Heart left ventricle (tissue), 16 donors: ENCODE results near the gene TMTC4. TPM values are rescaled to one million over a fixed set of nuclear protein-coding genes. Genes with fewer than 3 reads are reported as not detected.
"Not testable (repeated sequence)": the region's sequence is repeated elsewhere in the genome, so short reads cannot be mapped to it uniquely, and the experiment has no call there.

ENCODE experiments used
- ATAC-seq, 4 donors: fragments of 200-7000 bp; cut with Tn5 transposase; one replicate each; pipeline ENCODE4 v1.9.1; 2020 to 2022; ENCODE audit warnings: moderate library complexity in 4 of 4, mild to moderate bottlenecking in 3 of 4, moderate number of reproducible peaks in 1 of 4
- DNase-seq, 5 donors: peaks; one replicate each; pipeline ENCODE4 v3.0.0-alpha.2; 2020
- H3K27ac ChIP-seq, 12 donors: fragments of 200-600 bp; sonication (generic) in 4 of 12; one replicate each; pipeline versions ENCODE4 v1.5.0 to v1.8.0; 2016 to 2022; ENCODE audit warnings: mild to moderate bottlenecking in 2 of 12
- H3K27me3 ChIP-seq, 9 donors: fragments of 200-600 bp; sonication (generic) in 2 of 9; one replicate each; pipeline versions ENCODE4 v1.5.1 to v1.8.0; 2016 to 2022; ENCODE audit warnings: mild to moderate bottlenecking in 3 of 9
- H3K36me3 ChIP-seq, 9 donors: fragments of 200-600 bp; sonication (generic) in 2 of 9; one replicate each; pipeline versions ENCODE4 v1.5.0 to v1.8.0; 2018 to 2022; ENCODE audit warnings: mild to moderate bottlenecking in 2 of 9
- H3K4me1 ChIP-seq, 12 donors: fragments of 200-600 bp; sonication (generic) in 4 of 12; one replicate each; pipeline versions ENCODE4 v1.5.0 to v1.8.0; 2016 to 2022; ENCODE audit warnings: mild to moderate bottlenecking in 3 of 12
- H3K4me3 ChIP-seq, 12 donors: fragments of 200-600 bp; sonication (generic) in 4 of 12; one replicate each; pipeline versions ENCODE4 v1.5.0 to v1.8.0; 2017 to 2022; ENCODE audit warnings: mild to moderate bottlenecking in 9 of 12, moderate library complexity in 4 of 12
- H3K9me3 ChIP-seq, 12 donors: fragments of 200-600 bp; sonication (generic) in 4 of 12; one replicate each; pipeline versions ENCODE4 v1.5.0 to v1.8.0; 2016 to 2022; ENCODE audit warnings: mild to moderate bottlenecking in 1 of 12
- CTCF ChIP-seq, 12 donors: fragments of 200-600 bp; sonication (generic) in 4 of 12; IDR thresholded peaks; one replicate each; pipeline versions ENCODE4 v1.5.0 to v1.8.0; 2018 to 2022; ENCODE audit warnings: antibody characterized with exemption in 12 of 12, mild to moderate bottlenecking in 5 of 12
- POLR2A ChIP-seq, 2 donors: fragments of 450-650 bp; IDR thresholded peaks; one replicate each; pipeline ENCODE4 v1.6.1; 2017; ENCODE audit warnings: antibody characterized with exemption in 2 of 2, mild to moderate bottlenecking in 2 of 2, moderate library complexity in 2 of 2
- WGBS, 4 donors: extraction: QIAGEN DNeasy Blood & Tissue Kit in 2 of 4; methylation state at CpG; one replicate each; pipeline versions ENCODE4 v1.1.5 to v1.1.7; 2013 to 2018; 5-methylcytosine and 5-hydroxymethylcytosine counted together
- intact Hi-C, 10 donors: fragments of 100-400 bp; cut with DNase I; formaldehyde crosslinking; loops; one replicate each; pipeline versions ENCODE4 v1.11.1 to v1.14.2; 2022
- polyA plus RNA-seq, 2 donors: library from polyadenylated mRNA; stranded (reverse); fragments of 200-250 nt; gene quantifications; one replicate each; pipeline ENCODE4 v1.2.3, GENCODE V29; 2013
- total RNA-seq, 9 donors: library from RNA; depleted of rRNA in 2 of 9; stranded (reverse); fragments of >200 nt in 2 of 9; fragmentation: NEBNext Ultra II Directional in 3 of 9; extraction: Animal tissue kit (Norgen Biotek cat#: 25700) in 3 of 9; gene quantifications; one replicate each; pipeline versions ENCODE4 v1.1.0 to v1.2.4, GENCODE V29; 2016 to 2023
- donor health status: ischemic (EF 13 %, LVEDD 7.1; RV severe dilation, severe dysfunction).
- donor health status: healthy with polysubstance abuse.
- donor health status: DM: no; HTN: yes; CAD: no.
- donor health status: DM: no; HTN: no; CAD: no.
- donor health status: ischemic (EF 25% LVEDD 6.9; RV normal size, moderate dysfunction).
- donor health status: ischemic (EF 25% LVEDD 5.7; RV mildly dilated, moderate dysfunction).
- donor health status: healthy.
- donor health status: DM: yes; HTN: yes; CAD: no.
- donor health status: ischemic (EF 35%, LVEDD 5.7; RV mildly dilated, moderate dysfunction).
- donor health status: nonischemic (EF 11% LVEDD 7.7; RV severe dilation, severe dysfunction).
- donor health status: DM: yes; HTN: yes; CAD: no.
- donor health status: PGD.
- donor health status: ischemic (EF 29% LVEDD 5.4; RV normal size, mild dysfunction).
- donor health status: nonischemic (EF 23%, LVEDD 6.1; RV moderate dilation, normal function).

TMTC4 gene
- total and polyA plus RNA-seq, 11 donors = 2.4 to 10.3 (median 6.2) TPM

DNA sequence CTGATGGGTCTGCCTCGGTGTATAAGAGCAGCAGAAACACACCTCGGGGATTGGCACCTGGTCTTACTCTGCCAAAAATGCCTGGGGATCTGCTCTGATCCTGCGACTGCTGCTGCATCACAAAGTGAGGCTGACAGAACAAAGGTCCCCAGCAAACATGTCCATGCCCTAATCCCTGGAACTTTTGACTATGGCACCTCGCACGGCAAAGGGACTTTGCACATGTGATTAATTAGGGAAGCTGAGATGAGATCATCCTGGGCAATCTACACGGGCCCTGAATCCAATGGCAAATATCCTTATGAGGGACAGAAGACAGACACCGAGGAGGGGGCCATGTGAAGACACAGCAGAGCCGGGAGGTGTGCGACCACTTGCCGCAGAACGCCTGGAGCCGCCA is 94.5 kb downstream of the TMTC4 start:
- Histone ChIP-seq H3K36me3 (peaks cover 0 to 16% (median 0%) of the 10 kb centered on the region in 9 donors), H3K27me3 (no peaks in the 10 kb centered on the region), H3K4me1 (no peaks in the 10 kb centered on the region), H3K4me3 (no peak overlapping the region), H3K27ac (no peak overlapping the region), H3K9me3 (peaks cover 0 to 5% (median 0%) of the 10 kb centered on the region in 12 donors)
- ATAC-seq (no peak), DNase-seq (no peak)
- intact Hi-C loops = loop anchor here in 1 of 10 donors (5.0 kb wide), 1 partner anchor 527 kb away; no protein-coding TSS in a partner anchor
- TF ChIP-seq CTCF (IDR thresholded peaks at IDR 0.05) = no peak
- TF ChIP-seq POLR2A (IDR thresholded peaks at IDR 0.05) = no peak
- 91 to 98% (median 95%) methylated on average over 11 to 12 of the region's 12 CpGs for WGBS, 4 donors

DNA sequence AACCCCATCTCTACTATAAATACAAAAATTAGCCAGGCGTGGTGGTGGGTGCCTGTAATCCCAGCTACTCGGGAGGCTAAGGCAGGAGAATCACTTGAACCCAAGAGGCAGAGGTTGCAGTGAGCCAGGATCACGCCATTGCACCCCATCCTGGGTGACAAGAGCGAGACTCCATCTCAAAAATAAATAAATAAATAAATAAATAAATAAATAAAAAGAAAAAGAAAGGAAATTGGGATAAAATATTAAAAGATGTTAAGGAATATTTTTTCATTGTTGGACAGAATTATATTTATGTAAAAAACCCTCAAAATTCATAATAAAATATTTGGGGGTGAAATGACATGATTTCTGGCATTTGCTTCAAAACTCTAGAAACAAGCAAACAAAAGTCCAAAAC is 97.4 kb downstream of the TMTC4 start:
- H3K27me3 ChIP-seq, H3K9me3 ChIP-seq, H3K4me3 ChIP-seq, DNase-seq, H3K27ac ChIP-seq, H3K4me1 ChIP-seq, ATAC-seq: not testable (repeated sequence)
- 93 to 97% (median 97%) methylated on average over 4 of the region's 4 CpGs for WGBS, 4 donors
- H3K36me3 ChIP-seq = peaks cover 0 to 11% (median 0%) of the 10 kb centered on the region in 9 donors
- intact Hi-C loops = loop anchor here in 3 of 10 donors (10.0 kb wide), 1 partner anchor 548 kb away; no protein-coding TSS in a partner anchor

DNA sequence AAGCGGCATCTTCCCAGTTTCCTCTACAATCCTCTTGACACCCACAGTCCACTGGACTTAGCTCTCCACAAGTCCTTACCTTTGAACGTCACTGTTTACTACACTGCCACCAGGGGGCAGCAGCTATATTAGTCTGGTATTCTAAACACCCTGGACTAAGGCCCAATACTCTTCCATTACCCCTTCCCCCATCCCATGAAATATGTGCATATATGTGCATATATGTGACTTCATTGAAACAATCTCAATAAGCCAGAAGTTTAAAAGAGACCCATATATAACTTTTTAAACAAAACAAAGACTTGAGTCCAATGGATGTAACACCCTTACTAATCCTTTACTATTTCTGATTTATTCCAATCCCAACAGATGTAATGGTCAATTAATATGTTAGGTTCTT is 101.5 kb downstream of the TMTC4 start:
- intact Hi-C loops = loop anchor here in 6 of 10 donors (2.0 to 10.0 kb wide), 3 partner anchors 529 to 554 kb away; no protein-coding TSS in a partner anchor
- Histone ChIP-seq H3K4me1 (no peaks in the 10 kb centered on the region), H3K27me3 (no peaks in the 10 kb centered on the region), H3K4me3 (no peak overlapping the region), H3K36me3 (no peaks in the 10 kb centered on the region), H3K9me3 (no peaks in the 10 kb centered on the region), H3K27ac (no peak overlapping the region)
- DNase-seq = peak in 4 of 5 donors; percentile 55 to 72 (median 62)
- WGBS, 4 donors = 39 to 43% (median 41%) methylated on average over 2 of the region's 2 CpGs
- TF ChIP-seq CTCF (IDR thresholded peaks at IDR 0.05) (peak; percentile 53 to 79 (median 66)), POLR2A (IDR thresholded peaks at IDR 0.05) (no peak)
- ATAC-seq = peak in 3 of 4 donors; percentile 70 to 79 (median 78)

- peak in 1 of 4 donors; percentile 57 for ATAC-seq
- H3K4me3 ChIP-seq = no peak overlapping the region
- no peaks in the 10 kb centered on the region for H3K4me1 ChIP-seq
- intact Hi-C loops = no loop called here
- no peak for DNase-seq
- 74 to 87% (median 86%) methylated on average over 4 to 6 of the region's 6 CpGs for WGBS, 4 donors
- H3K27ac ChIP-seq = no peak overlapping the region
- no peaks in the 10 kb centered on the region for H3K27me3 ChIP-seq
- H3K36me3 ChIP-seq = no peaks in the 10 kb centered on the region
- TF ChIP-seq POLR2A (IDR thresholded peaks at IDR 0.05) (no peak), CTCF (IDR thresholded peaks at IDR 0.05) (no peak)
- H3K9me3 ChIP-seq = peaks cover 0 to 10% (median 0%) of the 10 kb centered on the region in 12 donors
These were observed 108.1 kb downstream of the TMTC4 start for GRCh38 chr13:100566543-100566942.

DNA sequence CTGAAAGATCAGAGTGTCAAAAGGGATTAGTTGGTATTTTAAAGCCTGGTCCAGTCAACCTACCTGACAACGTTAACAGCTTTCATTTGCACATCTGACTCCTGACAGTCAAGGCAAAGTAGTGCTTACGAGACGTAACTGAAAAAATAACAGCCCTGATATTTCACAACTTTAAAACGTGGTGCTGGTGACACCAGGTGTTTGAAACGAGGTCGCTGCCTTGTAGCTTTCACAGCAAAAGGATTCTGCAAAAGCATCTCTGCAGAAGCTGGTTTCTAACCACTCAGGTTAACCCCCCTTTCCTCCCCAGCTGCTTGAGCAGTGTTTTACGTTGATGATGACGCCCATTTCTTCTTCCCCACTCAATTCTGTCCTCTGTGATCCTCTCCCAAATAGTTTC is 109.3 kb downstream of the TMTC4 start:
- intact Hi-C loops = no loop called here
- no peaks in the 10 kb centered on the region for H3K27me3 ChIP-seq
- TF ChIP-seq POLR2A (IDR thresholded peaks at IDR 0.05) (no peak), CTCF (IDR thresholded peaks at IDR 0.05) (no peak)
- WGBS, 4 donors = 67 to 75% (median 70%) methylated on average over 8 of the region's 8 CpGs
- no peaks in the 10 kb centered on the region for H3K4me1 ChIP-seq
- no peak overlapping the region for H3K4me3 ChIP-seq
- DNase-seq (no peak), ATAC-seq (no peak)
- H3K9me3 ChIP-seq = peaks cover 0 to 10% (median 0%) of the 10 kb centered on the region in 12 donors
- no peaks in the 10 kb centered on the region for H3K36me3 ChIP-seq
- no peak overlapping the region for H3K27ac ChIP-seq
